Neural cell (in vitro differentiated cells): ENCODE measurements around the gene PECR. TPM values are rescaled to one million over a fixed set of nuclear protein-coding genes. Genes with fewer than 3 reads are reported as not detected.

Experiments
- H2AFZ ChIP-seq: fragments of 200-600, 300-800 bp; sonication (generic), shearing (Covaris generic); 2 replicates; pipeline ENCODE4 v1.6.0; 2014; ENCODE audit warnings: low read depth, mild to moderate bottlenecking, antibody characterized with exemption, low read length, moderate library complexity
- H3F3A ChIP-seq: fragments of 200-600 bp; shearing (Covaris generic); 2 replicates; pipeline ENCODE4 v1.6.1; 2016; ENCODE audit warnings: mild to moderate bottlenecking, moderate library complexity, mixed read lengths, antibody characterized with exemption, low read length; ENCODE audit not compliant: insufficient read depth, poor library complexity, severe bottlenecking
- H3K27ac ChIP-seq: fragments of 200-600, 300-800 bp; sonication (generic), shearing (Covaris generic); 2 replicates; pipeline ENCODE4 v1.5.1; 2014; ENCODE audit warnings: mild to moderate bottlenecking, low read length, moderate library complexity
- H3K27me3 ChIP-seq: fragments of 300-800, 200-600 bp; sonication (generic), shearing (Covaris generic); 2 replicates; pipeline ENCODE4 v1.6.0; 2014; ENCODE audit warnings: mild to moderate bottlenecking, low read depth, low read length, moderate library complexity; ENCODE audit not compliant: insufficient read depth
- H3K36me3 ChIP-seq: fragments of 300-800, 200-600 bp; sonication (generic), shearing (Covaris generic); 2 replicates; pipeline ENCODE4 v1.5.1; 2014; ENCODE audit warnings: mild to moderate bottlenecking, antibody characterized with exemption, low read length, moderate library complexity; ENCODE audit not compliant: insufficient read depth
- H3K4me2 ChIP-seq: fragments of 300-800, 200-600 bp; sonication (generic), shearing (Covaris generic); 2 replicates; pipeline ENCODE4 v1.6.0; 2014; ENCODE audit warnings: mild to moderate bottlenecking, low read length
- H3K4me3 ChIP-seq: fragments of 300-800, 200-600 bp; sonication (generic), shearing (Covaris generic); 2 replicates; pipeline ENCODE4 v1.5.1; 2014; ENCODE audit warnings: mild to moderate bottlenecking, low read length, moderate library complexity
- H3K79me2 ChIP-seq: fragments of 200-600 bp; shearing (Covaris generic); replicated peaks from 2 replicates; pipeline ENCODE4 v1.6.0; 2014; ENCODE audit warnings: mild to moderate bottlenecking, low read length, moderate library complexity; ENCODE audit not compliant: insufficient read depth
- H3K9ac ChIP-seq: fragments of 300-800, 200-600 bp; sonication (generic), shearing (Covaris generic); 2 replicates; pipeline ENCODE4 v1.6.1; 2016; ENCODE audit warnings: mild to moderate bottlenecking, low read length, mixed read lengths
- H3K9me2 ChIP-seq: fragments of 200-600 bp; shearing (Covaris generic); 2 replicates; pipeline ENCODE4 v1.6.1; 2016; ENCODE audit warnings: mild to moderate bottlenecking, low read length, mixed read lengths; ENCODE audit not compliant: insufficient read depth
- H3K9me3 ChIP-seq: fragments of 200-600, 300-800 bp; sonication (generic), shearing (Covaris generic); 2 replicates; pipeline ENCODE4 v1.6.1; 2016; ENCODE audit warnings: mild to moderate bottlenecking, mixed run types, low read length, moderate library complexity, mixed read lengths
- H4K20me1 ChIP-seq: fragments of 200-600 bp; shearing (Covaris generic); 2 replicates; pipeline ENCODE4 v1.6.1; 2016; ENCODE audit warnings: mild to moderate bottlenecking, mixed run types; ENCODE audit not compliant: insufficient read depth
- EP300 ChIP-seq: fragments of 450-650 bp; conservative IDR thresholded peaks from 2 replicates; pipeline ENCODE4 v1.6.1; 2014; ENCODE audit warnings: antibody characterized with exemption, mild to moderate bottlenecking, moderate library complexity; ENCODE audit not compliant: poor library complexity, severe bottlenecking
- EZH2 ChIP-seq: fragments of 200-600, 300-800 bp; shearing (Covaris generic), sonication (generic); IDR thresholded peaks from 2 replicates; pipeline ENCODE4 v1.6.1; 2014; ENCODE audit warnings: antibody characterized with exemption, low read length, borderline replicate concordance, mild to moderate bottlenecking; ENCODE audit not compliant: insufficient read depth, poor library complexity, severe bottlenecking
- MXI1 ChIP-seq: fragments of 450-650 bp; conservative IDR thresholded peaks from 2 replicates; pipeline ENCODE4 v1.6.1; 2014; ENCODE audit warnings: antibody characterized with exemption, mild to moderate bottlenecking; ENCODE audit not compliant: poor library complexity, severe bottlenecking
- POLR2AphosphoS5 ChIP-seq: IDR thresholded peaks from 2 replicates; pipeline ENCODE4 v1.6.1; 2012
- RAD21 ChIP-seq: fragments of 450-650 bp; conservative IDR thresholded peaks from 2 replicates; pipeline ENCODE4 v1.6.1; 2014; ENCODE audit warnings: antibody characterized with exemption, mild to moderate bottlenecking, moderate library complexity
- SMC3 ChIP-seq: fragments of 450-650 bp; conservative IDR thresholded peaks from 2 replicates; pipeline ENCODE4 v1.6.1; 2014; ENCODE audit warnings: antibody characterized with exemption, mild to moderate bottlenecking, moderate library complexity; ENCODE audit not compliant: poor library complexity
- TAF1 ChIP-seq: IDR thresholded peaks from 2 replicates; pipeline ENCODE4 v1.6.1; 2012; ENCODE audit warnings: low read depth
- polyA plus RNA-seq: library from polyadenylated mRNA; depleted of rRNA; stranded (reverse); fragments of >200 nt; gene quantifications from 2 replicates; pipeline ENCODE4 v1.2.3, GENCODE V29; 2014
- TF ChIP-seq, protein P1 (sequence below): fragments of 450-650 bp; IDR thresholded peaks from 2 replicates; pipeline ENCODE4 v1.5.1; 2014; ENCODE audit warnings: antibody characterized with exemption, mild to moderate bottlenecking, moderate library complexity; ENCODE audit not compliant: poor library complexity, severe bottlenecking
- TF ChIP-seq, protein P2 (sequence below): IDR thresholded peaks from 2 replicates; pipeline ENCODE4 v1.6.1; 2012; ENCODE audit warnings: borderline replicate concordance

PECR gene
- polyA plus RNA-seq, 1 donor from 2014 or later: 22.1 TPM

GRCh38 chr2:216107760-216108159 is 26.2 kb upstream of the PECR start:
- H4K20me1 ChIP-seq: no peaks in the 10 kb centered on the region
- no peak overlapping the region for H3K4me2 ChIP-seq
- peaks cover 31% of the 10 kb centered on the region for H3K79me2 ChIP-seq
- no peaks in the 10 kb centered on the region for H3K9me3 ChIP-seq
- TF ChIP-seq, protein P1, sequence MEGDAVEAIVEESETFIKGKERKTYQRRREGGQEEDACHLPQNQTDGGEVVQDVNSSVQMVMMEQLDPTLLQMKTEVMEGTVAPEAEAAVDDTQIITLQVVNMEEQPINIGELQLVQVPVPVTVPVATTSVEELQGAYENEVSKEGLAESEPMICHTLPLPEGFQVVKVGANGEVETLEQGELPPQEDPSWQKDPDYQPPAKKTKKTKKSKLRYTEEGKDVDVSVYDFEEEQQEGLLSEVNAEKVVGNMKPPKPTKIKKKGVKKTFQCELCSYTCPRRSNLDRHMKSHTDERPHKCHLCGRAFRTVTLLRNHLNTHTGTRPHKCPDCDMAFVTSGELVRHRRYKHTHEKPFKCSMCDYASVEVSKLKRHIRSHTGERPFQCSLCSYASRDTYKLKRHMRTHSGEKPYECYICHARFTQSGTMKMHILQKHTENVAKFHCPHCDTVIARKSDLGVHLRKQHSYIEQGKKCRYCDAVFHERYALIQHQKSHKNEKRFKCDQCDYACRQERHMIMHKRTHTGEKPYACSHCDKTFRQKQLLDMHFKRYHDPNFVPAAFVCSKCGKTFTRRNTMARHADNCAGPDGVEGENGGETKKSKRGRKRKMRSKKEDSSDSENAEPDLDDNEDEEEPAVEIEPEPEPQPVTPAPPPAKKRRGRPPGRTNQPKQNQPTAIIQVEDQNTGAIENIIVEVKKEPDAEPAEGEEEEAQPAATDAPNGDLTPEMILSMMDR: no peak
- TF ChIP-seq MXI1 (no peak), POLR2AphosphoS5 (no peak), EP300 (no peak), SMC3 (no peak), EZH2 (no peak), RAD21 (no peak), TAF1 (no peak)
- TF ChIP-seq, protein P2, sequence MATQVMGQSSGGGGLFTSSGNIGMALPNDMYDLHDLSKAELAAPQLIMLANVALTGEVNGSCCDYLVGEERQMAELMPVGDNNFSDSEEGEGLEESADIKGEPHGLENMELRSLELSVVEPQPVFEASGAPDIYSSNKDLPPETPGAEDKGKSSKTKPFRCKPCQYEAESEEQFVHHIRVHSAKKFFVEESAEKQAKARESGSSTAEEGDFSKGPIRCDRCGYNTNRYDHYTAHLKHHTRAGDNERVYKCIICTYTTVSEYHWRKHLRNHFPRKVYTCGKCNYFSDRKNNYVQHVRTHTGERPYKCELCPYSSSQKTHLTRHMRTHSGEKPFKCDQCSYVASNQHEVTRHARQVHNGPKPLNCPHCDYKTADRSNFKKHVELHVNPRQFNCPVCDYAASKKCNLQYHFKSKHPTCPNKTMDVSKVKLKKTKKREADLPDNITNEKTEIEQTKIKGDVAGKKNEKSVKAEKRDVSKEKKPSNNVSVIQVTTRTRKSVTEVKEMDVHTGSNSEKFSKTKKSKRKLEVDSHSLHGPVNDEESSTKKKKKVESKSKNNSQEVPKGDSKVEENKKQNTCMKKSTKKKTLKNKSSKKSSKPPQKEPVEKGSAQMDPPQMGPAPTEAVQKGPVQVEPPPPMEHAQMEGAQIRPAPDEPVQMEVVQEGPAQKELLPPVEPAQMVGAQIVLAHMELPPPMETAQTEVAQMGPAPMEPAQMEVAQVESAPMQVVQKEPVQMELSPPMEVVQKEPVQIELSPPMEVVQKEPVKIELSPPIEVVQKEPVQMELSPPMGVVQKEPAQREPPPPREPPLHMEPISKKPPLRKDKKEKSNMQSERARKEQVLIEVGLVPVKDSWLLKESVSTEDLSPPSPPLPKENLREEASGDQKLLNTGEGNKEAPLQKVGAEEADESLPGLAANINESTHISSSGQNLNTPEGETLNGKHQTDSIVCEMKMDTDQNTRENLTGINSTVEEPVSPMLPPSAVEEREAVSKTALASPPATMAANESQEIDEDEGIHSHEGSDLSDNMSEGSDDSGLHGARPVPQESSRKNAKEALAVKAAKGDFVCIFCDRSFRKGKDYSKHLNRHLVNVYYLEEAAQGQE: no peak
- H3K27ac ChIP-seq: no peak overlapping the region
- no peak overlapping the region for H2AFZ ChIP-seq
- H3K9me2 ChIP-seq: no peaks in the 10 kb centered on the region
- no peak overlapping the region for H3K4me3 ChIP-seq
- peak overlapping the region; percentile 49 for H3K9ac ChIP-seq
- peaks cover 3% of the 10 kb centered on the region for H3K36me3 ChIP-seq
- no peaks in the 10 kb centered on the region for H3K27me3 ChIP-seq
- no peaks in the 10 kb centered on the region for H3F3A ChIP-seq

GRCh38 chr2:216107320-216107719 is 25.7 kb upstream of the PECR start:
- Histone ChIP-seq H3K79me2 (peaks cover 31% of the 10 kb centered on the region), H3K9ac (peak overlapping the region; percentile 3), H3K4me2 (no peak overlapping the region), H3K36me3 (peaks cover 3% of the 10 kb centered on the region), H3K9me2 (no peaks in the 10 kb centered on the region), H3K27ac (no peak overlapping the region), H3K27me3 (no peaks in the 10 kb centered on the region), H3K9me3 (no peaks in the 10 kb centered on the region), H4K20me1 (no peaks in the 10 kb centered on the region), H3F3A (no peaks in the 10 kb centered on the region), H3K4me3 (no peak overlapping the region), H2AFZ (no peak overlapping the region)
- no peak for TF ChIP-seq EP300
- TF ChIP-seq TAF1: no peak
- TF ChIP-seq SMC3: no peak
- TF ChIP-seq, protein P2: no peak
- TF ChIP-seq, protein P1: no peak
- TF ChIP-seq RAD21: no peak
- no peak for TF ChIP-seq EZH2
- no peak for TF ChIP-seq POLR2AphosphoS5
- no peak for TF ChIP-seq MXI1
